Uterus (tissue), 4 donors: Measurements from ENCODE around the gene GNG7. TPM values are rescaled to one million over a fixed set of nuclear protein-coding genes. Genes with fewer than 3 reads are reported as not detected.
A peak's percentile ranks its signal among the peaks of the same experiment; 100 is the strongest.
"Not testable (repeated sequence)": the region's sequence is repeated elsewhere in the genome, so short reads cannot be mapped to it uniquely, and the experiment has no call there.

ENCODE experiments used
- DNase-seq, 2 donors: peaks; one replicate each; pipeline ENCODE4 v3.0.0-alpha.2; 2019 to 2020
- H3K27ac ChIP-seq, 2 donors: fragments of 200-600 bp; sonication (generic); 1 replicate in 1 of 2; 2 replicates in 1 of 2; pipeline ENCODE4 v1.5.1; 2016 to 2018
- H3K27me3 ChIP-seq, 2 donors: fragments of 200-600 bp; sonication (generic); one replicate each; pipeline ENCODE4 v1.5.1; 2018 to 2019; ENCODE audit warnings: control low read depth in 1 of 2
- H3K36me3 ChIP-seq, 2 donors: fragments of 200-600 bp; sonication (generic); one replicate each; pipeline ENCODE4 v1.5.1; 2019; ENCODE audit warnings: control low read depth in 1 of 2
- H3K4me1 ChIP-seq, 2 donors: fragments of 200-600 bp; sonication (generic); one replicate each; pipeline ENCODE4 v1.5.1; 2018 to 2019; ENCODE audit warnings: control low read depth in 1 of 2
- H3K4me3 ChIP-seq, 2 donors: fragments of 200-600 bp; sonication (generic); 1 replicate in 1 of 2; 2 replicates in 1 of 2; pipeline ENCODE4 v1.5.1; 2018 to 2019; ENCODE audit warnings: mild to moderate bottlenecking in 1 of 2
- H3K9me3 ChIP-seq, 2 donors: fragments of 200-600 bp; sonication (generic); one replicate each; pipeline ENCODE4 v1.5.1; 2019; ENCODE audit warnings: control low read depth in 1 of 2
- POLR2A ChIP-seq, 2 donors: fragments of 450-650 bp; IDR thresholded peaks; one replicate each; pipeline ENCODE4 v1.6.1; 2016; ENCODE audit warnings: antibody characterized with exemption in 2 of 2, mild to moderate bottlenecking in 1 of 2, moderate library complexity in 1 of 2
- intact Hi-C: fragments of 100-400 bp; cut with DNase I; formaldehyde crosslinking; loops from one replicate; pipeline ENCODE4 v1.15.1; 2023; ENCODE audit warnings: low total_unique reads
- total RNA-seq, 4 donors: library from RNA; depleted of rRNA in 3 of 4; stranded (reverse); fragments of >200 nt in 3 of 4; gene quantifications; one replicate each; pipeline versions ENCODE4 v1.1.0 to v1.2.4, GENCODE V29; 2014 to 2023
- TF ChIP-seq, protein P1 (sequence below), 4 experiments: fragments of 200-600 bp in 2 of 4; fragments of 450-650 bp in 2 of 4; sonication (generic) in 2 of 4; IDR thresholded peaks; one replicate each; pipeline ENCODE4 v1.5.1; 2016 to 2019; ENCODE audit warnings: antibody characterized with exemption in 4 of 4, mild to moderate bottlenecking in 2 of 4, moderate library complexity in 1 of 4
- donor health status: DM: yes; HTN: yes; CAD: no.

Gene GNG7
- total RNA-seq, 4 donors from 2014 or later: 0.88 to 11.1 (median 3.2) TPM

GRCh38 chr19:2608602-2608922, 93.9 kb downstream of the GNG7 start:
- intact Hi-C loops: no loop called here
- no peaks in the 10 kb centered on the region for H3K27me3 ChIP-seq
- H3K27ac ChIP-seq: no peak overlapping the region
- no peaks in the 10 kb centered on the region for H3K4me1 ChIP-seq
- TF ChIP-seq, protein P1, sequence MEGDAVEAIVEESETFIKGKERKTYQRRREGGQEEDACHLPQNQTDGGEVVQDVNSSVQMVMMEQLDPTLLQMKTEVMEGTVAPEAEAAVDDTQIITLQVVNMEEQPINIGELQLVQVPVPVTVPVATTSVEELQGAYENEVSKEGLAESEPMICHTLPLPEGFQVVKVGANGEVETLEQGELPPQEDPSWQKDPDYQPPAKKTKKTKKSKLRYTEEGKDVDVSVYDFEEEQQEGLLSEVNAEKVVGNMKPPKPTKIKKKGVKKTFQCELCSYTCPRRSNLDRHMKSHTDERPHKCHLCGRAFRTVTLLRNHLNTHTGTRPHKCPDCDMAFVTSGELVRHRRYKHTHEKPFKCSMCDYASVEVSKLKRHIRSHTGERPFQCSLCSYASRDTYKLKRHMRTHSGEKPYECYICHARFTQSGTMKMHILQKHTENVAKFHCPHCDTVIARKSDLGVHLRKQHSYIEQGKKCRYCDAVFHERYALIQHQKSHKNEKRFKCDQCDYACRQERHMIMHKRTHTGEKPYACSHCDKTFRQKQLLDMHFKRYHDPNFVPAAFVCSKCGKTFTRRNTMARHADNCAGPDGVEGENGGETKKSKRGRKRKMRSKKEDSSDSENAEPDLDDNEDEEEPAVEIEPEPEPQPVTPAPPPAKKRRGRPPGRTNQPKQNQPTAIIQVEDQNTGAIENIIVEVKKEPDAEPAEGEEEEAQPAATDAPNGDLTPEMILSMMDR (IDR thresholded peaks at IDR 0.05): no peak
- no peak for TF ChIP-seq POLR2A (IDR thresholded peaks at IDR 0.05)
- no peak for DNase-seq
- no peak overlapping the region for H3K4me3 ChIP-seq
- H3K9me3 ChIP-seq: no peaks in the 10 kb centered on the region
- H3K36me3 ChIP-seq: no peaks in the 10 kb centered on the region

- H3K27me3 ChIP-seq: no peaks in the 10 kb centered on the region
- no peak for DNase-seq
- no peaks in the 10 kb centered on the region for H3K4me1 ChIP-seq
- intact Hi-C loops: no loop called here
- H3K4me3 ChIP-seq: no peak overlapping the region
- H3K9me3 ChIP-seq: no peaks in the 10 kb centered on the region
- no peak for TF ChIP-seq POLR2A (IDR thresholded peaks at IDR 0.05)
- TF ChIP-seq, protein P1 (IDR thresholded peaks at IDR 0.05): no peak
- H3K36me3 ChIP-seq: no peaks in the 10 kb centered on the region
- H3K27ac ChIP-seq: no peak overlapping the region
These were observed 94.5 kb downstream of the GNG7 start for GRCh38 chr19:2607712-2608601.

- H3K27ac ChIP-seq, intact Hi-C loops, H3K4me3 ChIP-seq, H3K4me1 ChIP-seq, DNase-seq, H3K36me3 ChIP-seq, H3K27me3 ChIP-seq, H3K9me3 ChIP-seq: not testable (repeated sequence)
These were observed 95.7 kb downstream of the GNG7 start for GRCh38 chr19:2606774-2607173.

DNA sequence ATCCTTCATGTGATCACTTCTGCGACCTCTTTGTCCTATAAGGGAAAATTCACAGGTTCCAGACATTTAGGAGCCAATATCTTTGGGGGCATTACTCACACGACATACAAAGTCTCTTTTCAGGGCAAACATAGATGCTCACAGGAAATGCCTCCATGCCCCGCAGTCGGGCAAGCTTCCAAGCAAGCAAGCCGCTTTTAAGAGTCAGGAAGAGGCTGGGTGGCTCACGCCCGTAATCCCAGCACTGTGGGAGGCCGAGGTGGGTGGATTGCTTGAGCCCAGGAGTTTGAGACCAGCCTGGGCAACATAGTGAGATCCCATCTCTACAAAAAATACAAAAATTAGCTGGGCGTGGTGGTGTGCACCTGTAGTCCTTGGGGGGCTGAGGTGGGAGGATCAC, 96.6 kb downstream of the GNG7 start:
- H3K27me3 ChIP-seq, H3K4me1 ChIP-seq: not testable (repeated sequence)

GRCh38 chr19:2604747-2605329, 97.7 kb downstream of the GNG7 start:
- no peaks in the 10 kb centered on the region for H3K36me3 ChIP-seq
- intact Hi-C loops: no loop called here
- DNase-seq: no peak
- H3K9me3 ChIP-seq: no peaks in the 10 kb centered on the region
- TF ChIP-seq, protein P1 (IDR thresholded peaks at IDR 0.05): no peak
- no peak for TF ChIP-seq POLR2A (IDR thresholded peaks at IDR 0.05)
- no peak overlapping the region for H3K4me3 ChIP-seq
- H3K27me3 ChIP-seq: no peaks in the 10 kb centered on the region
- H3K27ac ChIP-seq: no peak overlapping the region
- H3K4me1 ChIP-seq: no peaks in the 10 kb centered on the region

More for the DNA sequence above, 96.6 kb downstream of the GNG7 start:
- H3K4me3 ChIP-seq, DNase-seq, H3K36me3 ChIP-seq, H3K27ac ChIP-seq, intact Hi-C loops, H3K9me3 ChIP-seq: not testable (repeated sequence)

DNA sequence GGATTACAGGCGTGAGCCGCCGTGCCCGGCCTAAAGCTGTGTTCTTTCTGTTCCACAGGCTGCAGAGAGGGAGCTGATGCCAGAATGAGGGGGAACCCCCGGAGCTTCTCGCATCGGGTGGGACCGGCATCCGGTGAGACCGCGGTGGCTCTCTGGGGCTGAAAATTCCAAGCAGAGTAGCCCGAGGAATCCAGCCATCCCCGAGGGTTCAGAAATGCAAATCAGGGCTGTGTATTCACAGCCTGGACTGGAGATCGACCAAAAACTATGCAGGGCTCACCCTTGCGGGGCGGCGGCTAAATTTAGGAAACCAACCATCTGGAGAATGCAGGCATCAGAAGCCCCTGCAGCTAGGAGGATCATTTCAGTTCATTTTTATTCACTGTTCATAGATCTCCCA, 99.2 kb downstream of the GNG7 start:
- peak in 1 of 2 donors; percentile 58 for DNase-seq
- Histone ChIP-seq H3K36me3 (no peaks in the 10 kb centered on the region), H3K27ac (peak overlapping the region; percentile 90 to 93), H3K4me1 (peaks cover 3% of the 10 kb centered on the region in 2 donors), H3K9me3 (no peaks in the 10 kb centered on the region), H3K27me3 (no peaks in the 10 kb centered on the region), H3K4me3 (peak overlapping the region; percentile 29 to 33)
- intact Hi-C loops: no loop called here
- no peak for TF ChIP-seq POLR2A (IDR thresholded peaks at IDR 0.05)
- TF ChIP-seq, protein P1 (IDR thresholded peaks at IDR 0.05): no peak
